Stimulated activated CD8-positive, alpha-beta memory T cell treated with anti-CD3 and anti-CD28 coated beads, Interleukin-15, amount 100 ng/mL, for 1 hour (primary cell): ENCODE measurements around the gene MYCBPAP.

Experiments used
- DNase-seq: peaks from one replicate; pipeline ENCODE4 v3.0.0-alpha.2; 2020; ENCODE audit warnings: low read depth

The MYCBPAP gene

GRCh38 chr17:50519141-50519834, 11.0 kb downstream of the MYCBPAP start:
- DNase-seq, result no peak

- no peak for DNase-seq
Measured at GRCh38 chr17:50520483-50520882, 12.2 kb downstream of the MYCBPAP start.

- DNase-seq, result no peak
Measured at GRCh38 chr17:50521514-50521913, 13.3 kb downstream of the MYCBPAP start.

- DNase-seq, result no peak
Measured at GRCh38 chr17:50522766-50523165, 14.5 kb downstream of the MYCBPAP start.

- DNase-seq, result no peak
Measured at GRCh38 chr17:50523208-50523607, 15.0 kb downstream of the MYCBPAP start.

GRCh38 chr17:50524838-50525237, 16.6 kb downstream of the MYCBPAP start:
- no peak for DNase-seq

GRCh38 chr17:50527155-50527762, 19.0 kb downstream of the MYCBPAP start:
- DNase-seq, result no peak

GRCh38 chr17:50527949-50528474, 19.8 kb downstream of the MYCBPAP start:
- DNase-seq, result no peak

- no peak for DNase-seq
Measured at GRCh38 chr17:50529849-50530248, 21.6 kb downstream of the MYCBPAP start.

- no peak for DNase-seq
Measured at GRCh38 chr17:50531428-50532025, 23.3 kb downstream of the MYCBPAP start.

GRCh38 chr17:50532452-50533024, 24.3 kb downstream of the MYCBPAP start, which contains the start of gene EPN3:
TSS of gene EPN3 (plus strand) at chr17:50532735. CDS start at chr17:50536557, 3,822 bp downstream.
- DNase-seq, result no peak

GRCh38 chr17:50533185-50533584, 24.9 kb downstream of the MYCBPAP start:
- DNase-seq, result no peak

- no peak for DNase-seq
Measured at GRCh38 chr17:50533720-50534148, 25.5 kb downstream of the MYCBPAP start.

GRCh38 chr17:50534222-50534978, 26.2 kb downstream of the MYCBPAP start:
- no peak for DNase-seq

GRCh38 chr17:50534979-50535326, 26.7 kb downstream of the MYCBPAP start:
- no peak for DNase-seq

GRCh38 chr17:50535407-50535806, 27.2 kb downstream of the MYCBPAP start:
- no peak for DNase-seq

GRCh38 chr17:50536683-50537646, 28.7 kb downstream of the MYCBPAP start:
- DNase-seq, result no peak

- DNase-seq, result no peak
Measured at GRCh38 chr17:50537721-50538548, 29.7 kb downstream of the MYCBPAP start.

- no peak for DNase-seq
Measured at GRCh38 chr17:50538549-50539410, 30.5 kb downstream of the MYCBPAP start.
